ENCODE measurements around the gene LYSMD1.
"Not testable (repeated sequence)": the region's sequence is repeated elsewhere in the genome, so short reads cannot be mapped to it uniquely, and the experiment has no call there.

The LYSMD1 gene, protein sequence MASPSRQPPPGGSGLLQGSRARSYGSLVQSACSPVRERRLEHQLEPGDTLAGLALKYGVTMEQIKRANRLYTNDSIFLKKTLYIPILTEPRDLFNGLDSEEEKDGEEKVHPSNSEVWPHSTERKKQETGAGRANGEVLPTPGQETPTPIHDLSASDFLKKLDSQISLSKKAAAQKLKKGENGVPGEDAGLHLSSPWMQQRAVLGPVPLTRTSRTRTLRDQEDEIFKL

DNA sequence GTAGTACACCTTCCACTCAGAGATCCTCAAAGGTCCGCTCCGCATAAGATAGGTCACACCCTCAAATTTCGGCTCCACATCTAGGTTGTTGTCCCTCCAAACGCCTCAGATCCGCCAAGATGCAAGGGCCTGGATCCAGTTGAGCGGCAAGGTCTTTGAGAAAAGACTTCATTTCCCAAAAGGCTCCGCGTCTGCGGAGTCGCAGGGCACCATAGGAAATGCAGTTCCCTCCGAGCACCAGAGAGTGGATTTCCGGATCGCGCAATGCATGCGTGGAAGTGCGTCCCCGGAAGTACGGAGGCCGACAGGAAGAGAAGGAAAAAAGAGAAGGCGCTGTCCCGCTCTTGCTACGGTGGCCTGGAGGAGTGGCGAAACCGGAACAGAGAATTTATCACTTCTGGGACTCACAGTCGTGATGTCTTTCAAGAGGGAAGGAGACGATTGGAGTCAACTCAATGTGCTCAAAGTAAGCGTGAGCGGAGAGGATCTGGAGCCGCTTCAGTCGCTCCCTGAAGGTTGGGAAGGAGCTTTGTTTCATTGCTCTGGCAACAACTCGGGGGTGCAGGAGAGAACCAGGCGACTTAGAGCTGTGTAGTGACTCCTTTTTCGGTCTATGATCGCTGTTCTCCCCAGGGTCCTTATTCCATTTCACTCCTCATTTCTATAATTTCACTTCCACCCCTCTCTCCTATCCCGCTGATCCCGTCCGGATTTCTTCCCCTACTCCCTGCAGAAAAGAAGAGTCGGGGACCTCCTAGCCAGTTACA lies at the start of gene LYSMD1, which contains the start of gene SCNM1:
Gene LYSMD1 (minus strand): TSS at position 165 of the 767 bp plus-strand sequence. CDS start 644 bp downstream, outside the sequence.
Gene SCNM1 (plus strand): TSS at position 407 of the 767 bp plus-strand sequence. CDS start 9 bp downstream, at position 416.
- peak; percentile 98 for DNase-seq (ENCODE audit: low read depth)

DNA sequence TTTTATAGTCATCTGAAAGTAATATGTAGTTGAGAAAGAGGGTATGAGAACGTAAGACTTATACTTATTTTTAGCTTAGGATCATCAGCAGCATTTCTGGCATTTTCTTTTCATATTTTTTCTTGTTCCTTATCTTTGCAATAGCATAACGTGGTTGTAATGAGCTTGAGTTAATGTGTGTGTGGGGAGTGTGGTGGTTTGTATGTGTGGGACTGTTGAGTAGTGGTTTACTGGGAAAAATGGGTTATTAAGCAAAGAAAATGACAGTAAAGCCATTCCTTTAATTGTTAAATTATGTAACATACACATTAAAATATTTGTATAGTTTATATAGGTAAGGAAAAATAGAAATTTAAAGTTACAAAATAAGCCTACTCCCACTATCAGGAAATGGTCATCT lies 47.9 kb upstream of the LYSMD1 start:
- DNase-seq (ENCODE audit: low read depth), result no peak

DNA sequence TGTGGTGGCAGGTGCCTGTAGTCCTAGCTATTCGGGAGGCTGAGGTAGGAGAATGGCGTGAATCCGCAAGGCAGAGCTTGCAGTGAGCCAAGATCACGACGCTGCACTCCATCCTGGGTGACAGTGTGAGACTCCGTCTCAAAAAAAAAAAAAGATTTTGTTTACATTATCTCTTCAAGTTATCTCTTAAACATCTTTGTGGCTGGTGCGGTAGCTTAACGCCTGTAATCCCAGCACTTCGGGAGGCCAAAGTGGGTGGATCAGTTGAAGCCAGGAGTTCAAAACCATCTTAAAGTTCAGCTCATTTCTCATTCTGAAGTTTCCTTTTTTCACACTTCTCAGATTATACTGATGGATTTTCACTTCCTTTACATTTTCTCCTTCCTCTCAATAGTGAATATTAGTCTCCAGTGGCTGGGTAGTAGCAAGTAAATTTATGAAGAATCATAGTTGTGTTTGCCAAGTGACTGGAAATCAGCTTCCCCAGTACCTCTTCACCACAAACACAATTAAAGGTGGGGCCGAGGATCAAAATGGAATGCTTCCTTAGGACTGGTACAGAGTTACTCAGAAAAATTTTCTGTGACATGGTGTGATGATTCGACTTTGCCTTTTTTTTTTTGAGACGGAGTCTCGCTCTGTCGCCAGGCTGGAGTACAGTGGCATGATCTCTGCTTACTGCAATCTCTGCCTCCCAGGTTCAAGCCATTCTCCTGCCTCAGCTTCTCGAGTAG lies 46.4 kb upstream of the LYSMD1 start:
- DNase-seq (ENCODE audit: low read depth), result no peak

DNA sequence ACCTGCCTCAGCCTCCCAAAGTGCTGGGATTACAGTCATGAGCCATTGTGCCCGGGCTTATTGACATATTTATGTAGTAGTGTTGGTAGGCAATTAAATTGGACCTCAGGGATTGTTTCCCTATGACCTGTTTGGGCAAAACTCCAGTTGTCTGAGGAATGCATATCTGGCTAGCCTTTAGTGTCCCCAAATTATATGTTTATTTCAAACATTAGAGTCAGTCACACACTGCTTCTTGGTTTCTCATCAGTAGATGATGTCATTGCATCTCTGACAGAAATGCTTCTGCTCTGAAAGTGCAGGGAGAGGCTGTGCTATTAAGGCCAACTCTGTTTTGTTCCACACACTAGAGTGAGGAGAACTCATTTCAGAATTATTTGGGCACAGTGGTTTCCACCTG lies 45.1 kb upstream of the LYSMD1 start:
- no peak for DNase-seq (ENCODE audit: low read depth)

DNA sequence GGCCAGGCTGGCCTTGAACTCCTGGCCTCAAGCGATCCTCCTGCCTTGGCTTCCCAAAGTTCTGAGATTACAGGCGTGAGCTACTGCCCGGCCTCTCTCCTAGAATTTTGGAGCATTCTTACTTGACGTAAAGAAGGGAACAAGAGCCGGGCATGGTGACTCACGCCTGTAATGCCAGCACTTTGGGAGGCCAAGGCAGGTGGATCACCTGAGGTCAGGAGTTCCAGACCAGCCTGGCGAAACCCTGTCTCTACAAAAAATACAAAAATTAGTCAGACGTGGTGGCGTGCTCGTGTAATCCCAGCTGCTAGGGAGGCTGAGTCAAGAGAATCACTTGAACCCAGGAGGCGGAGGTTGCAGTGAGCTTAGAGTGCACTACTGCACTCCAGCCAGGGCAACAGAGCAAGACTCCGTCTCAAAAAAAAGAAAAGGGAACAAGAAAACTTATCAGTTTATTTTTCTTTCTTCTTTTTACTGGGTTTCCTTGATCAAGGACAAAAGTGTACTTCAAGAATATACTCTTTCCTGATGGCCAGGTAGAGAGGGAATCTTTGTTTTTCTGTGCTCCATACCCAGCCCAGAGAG lies 39.8 kb upstream of the LYSMD1 start:
- DNase-seq (ENCODE audit: low read depth), result not testable (repeated sequence)

DNA sequence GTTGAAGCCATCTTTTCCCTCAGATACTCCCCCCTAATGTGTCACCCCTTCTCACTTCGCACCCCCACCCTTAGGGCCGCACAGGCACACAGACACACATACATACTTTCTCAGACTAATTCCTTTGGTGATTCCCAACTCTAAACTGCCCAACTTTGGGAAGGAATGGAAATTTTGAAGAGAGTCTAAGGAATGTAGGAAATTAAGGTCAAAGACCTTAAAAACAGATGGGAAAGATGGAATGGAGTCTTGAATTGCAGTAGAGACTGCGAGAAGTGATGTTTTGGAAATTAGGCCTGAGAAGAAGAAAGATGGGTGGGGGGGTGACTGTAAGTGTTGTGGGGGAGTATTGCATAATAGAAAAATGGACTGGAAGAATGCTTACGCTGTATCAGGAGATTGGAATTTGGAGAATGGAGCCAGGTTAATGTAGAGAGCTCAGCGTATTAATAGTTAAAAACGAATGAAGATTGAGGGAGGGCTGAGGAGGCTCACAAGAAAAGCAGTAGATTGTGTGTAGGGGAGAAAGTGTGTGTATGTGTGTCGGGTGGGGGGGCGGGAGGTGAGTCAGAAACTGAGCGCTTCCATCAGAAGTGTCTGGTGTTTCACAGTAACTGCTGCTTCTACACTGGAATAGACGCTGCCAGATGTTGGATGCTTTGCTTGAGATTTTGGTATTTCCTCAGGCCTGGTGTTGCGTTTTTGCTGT lies 34.3 kb upstream of the LYSMD1 start:
- DNase-seq (ENCODE audit: low read depth), result peak; percentile 74

DNA sequence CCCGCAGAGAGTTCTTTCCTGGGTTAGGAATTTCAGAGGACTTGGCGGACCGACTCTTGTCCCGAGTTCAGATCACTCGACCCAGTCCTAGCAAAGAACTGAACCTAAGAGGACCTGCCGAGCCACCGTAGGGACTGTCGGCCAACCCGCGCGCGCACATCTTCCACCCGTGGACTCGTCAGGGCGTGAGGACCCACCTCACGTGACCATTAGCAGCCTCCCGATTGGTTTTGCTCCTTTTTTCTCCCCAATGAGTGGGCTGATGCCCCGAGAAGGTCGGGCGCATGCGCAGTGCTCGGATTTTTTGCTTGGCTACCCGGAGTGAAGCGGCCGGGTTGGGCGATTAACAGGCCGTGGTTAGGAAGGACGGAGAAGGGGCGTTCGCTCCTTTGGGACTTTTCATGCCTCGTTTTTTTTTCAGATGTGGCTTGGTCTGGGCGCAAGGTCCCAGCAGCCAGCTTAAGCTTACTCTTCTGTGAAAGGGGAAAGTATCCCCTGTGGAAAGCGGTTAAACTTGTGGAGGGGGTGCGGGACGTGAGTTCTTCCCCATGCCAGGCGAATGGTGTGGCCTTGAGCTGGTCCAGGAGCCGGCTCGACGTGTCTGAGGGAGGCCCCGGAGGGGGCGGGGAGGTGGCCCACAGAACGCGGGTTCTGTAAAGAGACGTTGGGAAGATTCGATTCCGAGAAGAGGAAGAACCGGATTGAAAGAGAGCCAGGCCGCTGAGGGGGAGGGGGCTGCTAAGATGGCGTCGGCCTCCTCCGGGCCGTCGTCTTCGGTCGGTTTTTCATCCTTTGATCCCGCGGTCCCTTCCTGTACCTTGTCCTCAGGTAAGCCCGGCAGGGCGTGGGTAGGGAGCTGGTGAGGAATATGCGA lies 32.8 kb upstream of the LYSMD1 start, which contains the start of gene PIP5K1A:
Gene PIP5K1A (plus strand): TSS at position 299 of the 874 bp plus-strand sequence. CDS start 445 bp downstream, at position 744.
- peak; percentile 93 for DNase-seq (ENCODE audit: low read depth)

DNA sequence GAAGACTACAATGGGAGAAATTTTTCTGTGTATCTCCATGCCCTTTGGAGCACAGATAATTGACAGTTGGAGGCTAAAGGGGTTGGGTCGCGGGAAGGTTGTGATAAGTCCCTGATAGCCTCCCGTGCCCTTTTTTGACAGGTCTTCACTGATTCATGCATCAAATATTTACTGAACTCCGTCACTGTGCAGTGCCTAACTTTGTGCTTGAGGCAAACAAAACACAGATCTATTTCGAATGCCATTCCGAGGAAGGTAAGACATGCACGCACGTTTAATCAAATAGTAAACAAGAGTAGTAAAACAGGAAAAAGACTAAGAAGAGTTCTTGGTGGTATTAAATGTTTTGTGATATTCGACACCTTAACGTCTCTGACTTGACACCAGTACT lies 32.2 kb upstream of the LYSMD1 start:
- no peak for DNase-seq (ENCODE audit: low read depth)

DNA sequence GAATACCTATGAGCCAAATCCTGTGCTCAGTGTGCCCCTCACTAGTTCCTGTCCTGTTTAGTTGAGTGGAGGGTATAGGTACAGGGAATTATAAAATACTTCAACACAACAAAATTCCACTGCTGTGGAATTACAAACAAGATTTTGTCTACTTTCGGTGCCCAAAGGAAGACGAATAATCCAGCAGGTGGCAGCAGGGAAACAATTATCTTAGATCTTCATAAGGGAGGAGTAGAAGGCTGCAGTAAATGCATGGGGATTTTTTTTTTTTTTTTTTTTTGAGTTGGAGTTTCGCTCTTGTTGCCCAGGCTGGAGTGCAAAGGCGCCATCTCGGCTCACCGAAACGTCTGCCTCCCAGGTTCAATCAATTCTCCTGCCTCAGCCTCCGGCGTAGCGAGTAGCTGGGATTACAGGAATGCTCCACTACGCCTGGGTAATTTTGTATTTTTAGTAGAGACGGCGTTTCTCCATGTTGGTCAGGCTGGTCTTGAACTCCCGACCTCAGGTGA lies 30.6 kb upstream of the LYSMD1 start:
- DNase-seq (ENCODE audit: low read depth), result peak; percentile 71

DNA sequence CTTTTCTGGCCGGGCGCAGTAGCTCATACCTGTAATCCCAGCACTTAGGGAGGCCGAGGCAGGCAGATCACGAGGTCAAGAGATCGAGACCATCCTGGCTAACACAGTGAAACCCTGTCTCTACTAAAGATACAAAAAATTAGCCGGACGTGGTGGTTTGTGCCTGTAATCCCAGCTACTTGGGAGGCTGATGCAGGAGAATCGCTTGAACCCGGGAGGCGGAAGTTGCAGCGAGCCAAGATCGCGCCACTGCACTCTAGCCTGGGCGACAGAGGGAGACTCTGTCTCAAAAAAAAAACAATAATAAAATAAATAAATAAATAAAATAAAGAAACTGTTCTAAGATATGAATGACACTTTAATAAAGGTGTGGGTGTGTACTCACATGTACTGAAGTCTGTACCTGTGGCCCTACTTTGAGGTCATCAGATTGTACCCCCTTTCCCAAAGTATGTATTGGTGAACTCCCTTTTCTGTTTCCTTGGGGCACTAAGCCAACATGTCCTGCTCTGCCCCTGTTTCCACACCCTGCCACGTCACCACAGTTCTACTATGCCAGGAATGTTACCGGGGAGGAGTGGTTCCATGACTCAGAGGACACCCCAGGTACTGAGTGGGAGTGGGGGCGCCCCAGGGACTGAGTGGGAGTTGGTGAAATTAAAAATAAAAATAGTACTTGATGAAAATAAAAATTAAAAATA lies 29.3 kb upstream of the LYSMD1 start:
- DNase-seq (ENCODE audit: low read depth), result peak; percentile 68

DNA sequence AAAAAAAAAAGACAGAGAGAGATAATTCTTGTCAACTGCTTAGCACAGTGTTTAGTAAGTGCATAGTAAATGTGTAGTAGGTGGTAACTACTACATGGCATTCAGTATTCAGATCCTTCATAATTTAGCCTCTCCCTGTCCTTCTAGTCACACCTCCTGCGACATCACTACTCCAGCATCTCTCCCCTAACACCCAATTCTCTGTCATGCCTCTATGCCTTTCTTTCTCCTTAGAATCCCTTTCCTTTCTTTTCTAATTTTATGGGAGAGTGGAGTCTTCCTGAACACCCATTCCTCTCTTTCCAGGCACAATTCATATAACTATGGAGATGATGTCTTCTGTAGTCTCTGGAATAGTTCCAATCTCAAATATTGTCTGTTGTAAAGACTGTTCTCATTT lies 28.2 kb upstream of the LYSMD1 start:
- no peak for DNase-seq (ENCODE audit: low read depth)

DNA sequence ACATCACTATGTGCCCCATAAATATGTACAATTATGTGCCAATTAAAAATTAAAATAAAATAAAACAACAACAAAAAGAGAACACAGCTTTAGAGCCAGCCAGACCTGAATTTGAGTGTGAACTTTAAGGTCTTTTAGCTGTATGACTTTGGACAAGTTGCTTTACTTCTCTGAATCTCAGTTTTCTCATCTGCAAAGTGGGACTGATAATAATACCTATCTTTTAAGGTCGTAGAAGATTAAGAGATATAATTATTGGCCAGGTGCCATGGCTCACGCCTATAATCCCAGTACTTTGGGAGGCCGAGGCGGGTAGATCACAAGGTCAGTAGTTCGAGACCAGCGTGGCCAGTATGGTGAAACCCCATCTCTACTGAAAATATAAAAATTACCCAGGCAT lies 27.6 kb upstream of the LYSMD1 start:
- no peak for DNase-seq (ENCODE audit: low read depth)

DNA sequence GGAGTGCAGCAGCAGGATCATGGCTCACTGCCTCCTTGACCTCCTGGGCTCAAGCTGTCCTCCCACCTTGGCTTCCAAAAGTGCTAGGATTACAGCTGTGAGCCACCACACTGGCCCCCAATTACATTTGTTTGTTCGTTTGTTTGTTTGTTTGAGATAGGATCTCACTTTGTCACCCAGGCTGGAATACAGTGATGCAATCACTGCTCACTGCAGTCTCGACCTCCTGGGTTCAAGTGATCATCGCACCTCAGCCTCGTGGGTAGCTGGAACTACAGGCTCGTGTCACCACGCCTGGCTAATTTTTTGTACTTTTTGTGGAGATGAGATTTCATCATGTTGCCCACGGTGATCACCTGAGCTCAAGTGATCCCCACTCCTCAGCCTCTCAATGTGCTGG lies 26.3 kb upstream of the LYSMD1 start:
- DNase-seq (ENCODE audit: low read depth), result no peak

DNA sequence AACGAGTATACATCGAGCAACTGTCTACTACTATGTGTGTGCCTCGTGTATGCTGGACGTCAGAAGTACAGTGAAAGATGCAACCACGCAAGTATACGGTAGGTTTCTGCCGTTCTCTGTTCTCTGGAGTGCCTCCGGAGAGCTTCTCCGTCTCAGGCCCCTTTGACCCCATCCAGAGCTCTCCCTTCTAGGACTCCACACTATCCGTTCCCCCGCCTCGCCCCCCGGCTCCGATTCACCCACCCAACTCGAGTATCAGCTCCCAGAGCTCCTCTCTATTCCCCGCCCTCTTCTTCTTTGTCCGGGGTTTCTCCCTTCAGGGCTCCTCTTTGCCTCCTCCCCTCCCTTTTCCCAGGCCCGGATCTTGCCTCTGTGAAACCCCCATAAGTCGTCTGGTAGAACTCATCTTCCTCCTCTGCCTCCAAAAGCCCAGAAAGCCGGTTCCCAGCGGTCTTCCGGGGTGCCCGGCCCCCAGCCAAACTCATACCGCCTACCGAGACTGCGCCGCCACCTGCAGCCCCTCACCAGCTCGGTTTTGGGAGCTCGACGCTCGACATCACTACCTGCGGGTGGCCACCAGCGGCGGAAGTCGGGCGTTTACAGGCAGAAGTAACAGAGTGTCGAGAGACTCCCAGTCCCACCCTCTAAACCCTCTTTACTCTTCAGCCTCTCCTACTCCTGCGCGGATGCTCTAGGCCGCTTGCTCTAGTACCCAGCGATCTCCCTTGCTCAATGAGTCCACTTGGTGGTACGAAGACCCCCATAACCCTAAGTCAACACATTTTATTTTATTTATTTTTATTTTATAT lies 24.1 kb upstream of the LYSMD1 start, which contains the start of gene VPS72:
Gene VPS72 (minus strand): TSS at position 561 of the 809 bp plus-strand sequence. CDS start 76 bp downstream, at position 485.
- DNase-seq (ENCODE audit: low read depth), result peak; percentile 65

DNA sequence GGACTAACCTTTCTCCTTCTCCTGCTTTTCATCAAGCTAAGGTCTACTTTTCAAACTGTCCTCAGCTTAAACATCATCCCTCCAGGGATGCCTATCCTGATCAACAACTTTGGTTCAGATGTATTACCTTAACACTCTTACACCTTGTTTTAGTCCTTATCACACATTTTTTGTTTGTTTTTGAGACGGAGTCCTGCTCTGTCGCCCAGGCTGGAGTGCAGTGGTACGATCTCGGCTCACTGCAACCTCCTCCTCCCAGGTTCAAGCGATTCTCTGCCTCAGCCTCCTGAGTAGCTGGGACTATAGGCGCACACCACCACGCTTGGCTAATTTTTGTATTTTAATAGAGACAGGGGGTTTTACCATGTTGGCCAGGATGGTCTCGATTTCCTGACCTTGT lies 23.0 kb upstream of the LYSMD1 start:
- DNase-seq (ENCODE audit: low read depth), result not testable (repeated sequence)

DNA sequence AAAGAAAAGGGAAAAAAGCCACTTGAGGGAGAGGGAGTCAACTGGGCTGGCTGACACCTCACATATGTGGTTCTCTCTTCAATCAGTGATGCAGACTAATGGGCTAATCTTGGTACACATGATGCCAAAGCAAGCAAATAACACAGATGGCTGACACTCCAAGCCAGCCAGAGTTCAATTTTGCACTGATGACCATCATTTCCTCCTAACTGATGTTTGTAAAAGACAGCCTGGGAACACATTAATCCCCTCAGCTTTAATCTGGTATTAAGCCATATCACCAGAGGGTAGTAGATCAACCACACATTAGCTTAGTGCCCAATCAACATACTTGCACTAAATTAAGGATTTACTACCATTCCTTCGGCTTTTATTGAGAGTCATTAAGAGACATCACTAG lies 21.5 kb upstream of the LYSMD1 start:
- DNase-seq (ENCODE audit: low read depth), result no peak

DNA sequence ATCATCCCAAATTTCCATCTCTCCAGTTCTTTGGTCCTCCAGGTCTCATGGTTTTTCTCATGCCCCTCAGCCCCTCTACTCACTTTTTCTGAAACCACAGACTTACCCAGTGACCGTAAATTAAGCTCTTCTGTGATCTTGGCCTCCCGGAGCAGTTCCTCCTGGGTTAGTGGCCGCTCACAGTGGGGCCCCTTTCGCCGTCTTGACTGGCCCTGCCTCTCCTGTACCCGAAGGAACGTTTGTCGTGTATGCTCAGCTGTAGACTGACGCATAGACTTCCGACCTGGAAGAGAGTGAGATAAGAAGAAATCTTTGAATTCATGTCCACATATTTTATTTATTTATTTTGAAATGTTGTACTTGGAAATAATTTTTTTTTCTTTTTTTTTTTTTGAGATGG lies 18.5 kb upstream of the LYSMD1 start:
- no peak for DNase-seq (ENCODE audit: low read depth)

DNA sequence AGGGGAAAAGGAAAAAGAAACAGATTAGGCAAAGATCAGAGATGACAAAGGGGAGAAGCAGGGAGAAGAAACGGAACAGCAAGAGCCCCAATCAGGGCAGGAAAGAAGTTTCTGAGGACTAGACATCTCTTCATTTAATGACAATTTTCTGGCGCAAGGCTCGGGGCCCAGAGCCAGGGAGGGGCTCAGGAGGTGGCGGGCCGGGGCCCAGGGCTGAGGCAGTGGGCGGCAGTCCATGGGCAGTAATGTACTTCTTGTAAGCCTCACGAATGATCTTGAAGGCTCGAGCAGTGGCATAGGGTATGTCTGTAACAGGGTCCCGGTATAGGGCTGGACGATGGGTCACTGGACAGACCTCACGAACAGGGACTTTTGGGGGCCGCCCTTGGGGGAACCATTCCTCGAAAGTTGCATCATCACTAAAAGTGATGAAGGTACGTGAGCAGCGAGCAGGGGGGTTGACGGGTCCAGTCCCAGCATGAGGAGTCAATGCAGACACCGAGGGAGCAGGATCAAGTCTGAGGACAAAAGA lies 10.9 kb upstream of the LYSMD1 start:
- no peak for DNase-seq (ENCODE audit: low read depth)

DNA sequence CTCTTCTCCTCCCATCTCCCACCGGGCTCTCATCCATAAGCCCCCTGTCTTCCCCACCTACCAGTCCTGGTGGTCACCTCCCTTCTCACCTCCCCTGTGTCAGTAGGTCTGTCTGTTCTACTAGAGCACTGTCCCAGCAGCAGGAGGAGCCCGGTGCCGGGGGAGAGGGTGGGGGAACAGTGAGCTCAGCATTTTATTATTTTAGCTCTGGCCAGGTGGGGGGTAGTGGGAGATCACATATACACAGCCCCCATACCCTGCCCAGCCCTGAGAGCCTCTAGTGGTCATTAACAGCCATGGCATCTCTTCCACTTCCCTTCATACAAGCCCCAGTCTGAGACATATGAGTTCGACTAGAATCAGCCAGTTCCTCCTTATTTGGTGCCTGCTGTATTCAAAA lies 10.2 kb upstream of the LYSMD1 start, which contains the start of gene TMOD4:
Gene TMOD4 (minus strand): TSS at position 119 of the 400 bp plus-strand sequence. CDS start 1,106 bp downstream, outside the sequence.
- DNase-seq (ENCODE audit: low read depth), result no peak
